OCI-LY7 (cell line): ENCODE measurements around the gene ZNF497. TPM values are rescaled to one million over a fixed set of nuclear protein-coding genes. Genes with fewer than 3 reads are reported as not detected.
A peak's percentile ranks its signal among the peaks of the same experiment; 100 is the strongest.

Experiments used
- BruUV-seq: library from RNA; stranded (reverse); fragments of 400-500 nt; replicated peaks from 2 replicates; lab custom pipeline; 2021; lab: Mats Ljungman, UMichigan
- CTCF ChIA-PET: fragments of 300-600 bp; sonication (Branson Sonifier 250); formaldehyde crosslinking; loops from one replicate; lab custom pipeline; 2022; ENCODE audit warnings: antibody characterized with exemption; ENCODE audit not compliant: unreplicated experiment; lab: Charles Lee
- POLR2A ChIA-PET: fragments of 300-600 bp; sonication (Branson Sonifier 250); formaldehyde crosslinking; loops from one replicate; lab custom pipeline; 2022; ENCODE audit warnings: antibody characterized with exemption; lab: Charles Lee
- DNase-seq: peaks from one replicate; pipeline ENCODE4 v3.0.0-alpha.2; 2015; ENCODE audit warnings: low spot score
- H2AFZ ChIP-seq: fragments of 200-600 bp; sonication (generic), shearing (Covaris generic); 2 replicates; pipeline ENCODE4 v1.6.1; 2014; ENCODE audit warnings: mild to moderate bottlenecking, antibody characterized with exemption, low read length, moderate library complexity
- H3K27ac ChIP-seq: fragments of 200-600 bp; sonication (generic); 2 replicates; pipeline ENCODE4 v1.5.1; 2014; ENCODE audit warnings: mixed run types, low read depth, mild to moderate bottlenecking, moderate library complexity, low read length, inconsistent platforms; ENCODE audit not compliant: poor library complexity, severe bottlenecking
- H3K36me3 ChIP-seq: fragments of 200-600 bp; sonication (generic); 2 replicates; pipeline ENCODE4 v1.6.1; 2014; ENCODE audit warnings: mild to moderate bottlenecking, antibody characterized with exemption, low read length, moderate library complexity, mixed read lengths; ENCODE audit not compliant: insufficient read depth
- H3K4me1 ChIP-seq: fragments of 200-600 bp; sonication (generic); 2 replicates; pipeline ENCODE4 v1.5.1; 2014; ENCODE audit warnings: mild to moderate bottlenecking, low read length; ENCODE audit not compliant: insufficient read depth, poor library complexity, severe bottlenecking
- H3K4me2 ChIP-seq: fragments of 200-600 bp; sonication (generic); 2 replicates; pipeline ENCODE4 v1.6.1; 2014; ENCODE audit warnings: mild to moderate bottlenecking, low read length
- H3K4me3 ChIP-seq: fragments of 200-600 bp; sonication (generic); 2 replicates; pipeline ENCODE4 v1.5.1; 2014; ENCODE audit warnings: mild to moderate bottlenecking, low read depth, low read length; ENCODE audit not compliant: poor library complexity, severe bottlenecking
- H3K79me2 ChIP-seq: fragments of 200-600 bp; sonication (generic); 2 replicates; pipeline ENCODE4 v1.6.1; 2016; ENCODE audit warnings: low read depth, mild to moderate bottlenecking, low read length, moderate library complexity, mixed read lengths; ENCODE audit not compliant: insufficient read depth
- H3K9me2 ChIP-seq: fragments of 200-600 bp; sonication (generic); 2 replicates; pipeline ENCODE4 v1.6.1; 2016; ENCODE audit warnings: mild to moderate bottlenecking, low read length, mixed read lengths; ENCODE audit not compliant: insufficient read depth
- H3K9me3 ChIP-seq: fragments of 200-600 bp; sonication (generic); 2 replicates; pipeline ENCODE4 v1.6.1; 2014; ENCODE audit warnings: mild to moderate bottlenecking, mixed run types, low read length, mixed read lengths
- H4K20me1 ChIP-seq: fragments of 200-600 bp; sonication (generic); 2 replicates; pipeline ENCODE4 v1.6.1; 2014; ENCODE audit warnings: mild to moderate bottlenecking, antibody characterized with exemption, low read length, moderate library complexity, mixed read lengths; ENCODE audit not compliant: insufficient read depth
- CTCF ChIP-seq: fragments of 200-600 bp; sonication (generic); conservative IDR thresholded peaks from 2 replicates; pipeline ENCODE4 v1.5.1; 2014; ENCODE audit warnings: mild to moderate bottlenecking, antibody characterized with exemption, low read length, moderate library complexity, mixed read lengths
- EZH2phosphoT487 ChIP-seq: fragments of 200-600 bp; sonication (generic); IDR thresholded peaks from 2 replicates; pipeline ENCODE4 v1.6.1; 2018; ENCODE audit warnings: low read depth, borderline replicate concordance, mild to moderate bottlenecking, mixed run types, antibody characterized with exemption, low read length, moderate library complexity, mixed read lengths
- intact Hi-C: fragments of 100-400 bp; cut with micrococcal nuclease; formaldehyde crosslinking; loops from one replicate; pipeline ENCODE4 v1.10.0; 2022; ENCODE audit not compliant: unreplicated experiment
- total RNA-seq, 2 experiments: library from RNA; depleted of rRNA in 1 of 2; stranded (reverse); fragments of >200 nt in 1 of 2; shearing (Covaris generic) in 1 of 2; gene quantifications; 2 replicates each; pipeline ENCODE4 v1.2.3, GENCODE V29; 2014 to 2022

ZNF497 gene
- total RNA-seq, 2 experiments from 2014 or later: 3.6 to 6.1 TPM

GRCh38 chr19:58326501-58326913 lies 36.0 kb downstream of the ZNF497 start:
- Histone ChIP-seq H3K9me2 (no peaks in the 10 kb centered on the region), H2AFZ (peak overlapping the region; percentile 74), H3K4me2 (peak overlapping the region; percentile 84), H3K4me3 (peak overlapping the region; percentile 82), H3K79me2 (peaks cover 4% of the 10 kb centered on the region; the same call in 1 of the 2 replicates), H3K36me3 (no peaks in the 10 kb centered on the region), H3K4me1 (peaks cover 16% of the 10 kb centered on the region), H3K9me3 (no peaks in the 10 kb centered on the region), H4K20me1 (no peaks in the 10 kb centered on the region), H3K27ac (no peak overlapping the region)
- no peak for DNase-seq
- TF ChIP-seq EZH2phosphoT487: no peak
- TF ChIP-seq CTCF: no peak
- ChIA-PET CTCF (no interaction called here), POLR2A (interaction anchor here (0.9 to 1.1 kb wide), 4 partner anchors 17 to 193 kb away, joined by 3 to 4 read pairs (median 4); partner anchors contain the start of genes ERVK3-1 and ZBTB45)
- no TSS peak for BruUV-seq
- intact Hi-C loops: loop anchor here (2.0 to 5.0 kb wide), 6 partner anchors 20 to 191 kb away; partner anchors contain the start of genes ZBTB45, ZNF324, ZNF584 and ZNF8

- H3K9me2 ChIP-seq: no peaks in the 10 kb centered on the region
- no peak overlapping the region for H3K27ac ChIP-seq
- CTCF ChIA-PET: no interaction called here
- H3K4me1 ChIP-seq: peaks cover 16% of the 10 kb centered on the region
- DNase-seq: no peak
- H2AFZ ChIP-seq: no peak overlapping the region; the same call in 1 of the 2 replicates
- peaks cover 4% of the 10 kb centered on the region; the same call in 1 of the 2 replicates for H3K79me2 ChIP-seq
- TF ChIP-seq EZH2phosphoT487: no peak
- TF ChIP-seq CTCF: no peak
- intact Hi-C loops: loop anchor here (2.0 to 5.0 kb wide), 6 partner anchors 21 to 192 kb away; partner anchors contain the start of genes ZBTB45, ZNF324, ZNF584 and ZNF8
- POLR2A ChIA-PET: interaction anchor here (0.5 to 1.0 kb wide), 2 partner anchors 16 to 153 kb away, joined by 3 read pairs; no protein-coding TSS in a partner anchor
- no peaks in the 10 kb centered on the region for H3K9me3 ChIP-seq
- H3K4me3 ChIP-seq: peak overlapping the region; percentile 82
- H3K36me3 ChIP-seq: no peaks in the 10 kb centered on the region
- H4K20me1 ChIP-seq: no peaks in the 10 kb centered on the region
- peak overlapping the region; percentile 84 for H3K4me2 ChIP-seq
- no TSS peak for BruUV-seq
Measured at GRCh38 chr19:58325311-58326022, 37.1 kb downstream of the ZNF497 start.

- Histone ChIP-seq H3K9me3 (no peaks in the 10 kb centered on the region), H4K20me1 (no peaks in the 10 kb centered on the region), H3K27ac (no peak overlapping the region), H3K79me2 (no peaks in the 10 kb centered on the region), H3K36me3 (peaks cover 15% of the 10 kb centered on the region), H3K4me3 (no peak overlapping the region), H3K4me2 (no peak overlapping the region), H3K9me2 (no peaks in the 10 kb centered on the region), H3K4me1 (no peaks in the 10 kb centered on the region), H2AFZ (no peak overlapping the region)
- intact Hi-C loops: no loop called here
- DNase-seq: no peak
- ChIA-PET POLR2A (interaction anchor here (0.6 kb wide), 1 partner anchor 55 kb away, joined by 4 read pairs; no protein-coding TSS in a partner anchor), CTCF (no interaction called here)
- BruUV-seq: no TSS peak
- no peak for TF ChIP-seq CTCF
- no peak for TF ChIP-seq EZH2phosphoT487
Measured at GRCh38 chr19:58319241-58319640, 43.3 kb downstream of the ZNF497 start.
